ENCODE results near the gene IL11RA.

DNA sequence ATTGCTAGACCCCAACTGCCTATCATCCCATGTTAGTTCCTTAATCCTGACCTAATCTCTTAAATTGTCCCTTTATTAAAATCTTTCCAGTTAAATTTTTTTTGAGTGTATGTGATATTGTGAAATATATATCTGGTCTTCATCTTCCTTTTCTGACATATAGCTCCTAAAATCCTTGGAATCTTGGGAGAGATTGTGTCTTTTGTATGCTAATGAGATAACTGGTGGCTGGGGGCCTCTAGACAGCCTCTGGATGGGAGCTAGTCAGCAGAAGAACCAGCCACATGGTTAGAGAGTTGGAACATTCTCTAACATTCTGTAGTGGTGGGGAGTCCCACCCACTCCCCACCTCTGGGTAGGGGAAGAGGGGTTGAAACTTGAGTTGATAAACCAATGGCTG, 42.8 kb downstream of the IL11RA start:
- TF ChIP-seq, protein P1, sequence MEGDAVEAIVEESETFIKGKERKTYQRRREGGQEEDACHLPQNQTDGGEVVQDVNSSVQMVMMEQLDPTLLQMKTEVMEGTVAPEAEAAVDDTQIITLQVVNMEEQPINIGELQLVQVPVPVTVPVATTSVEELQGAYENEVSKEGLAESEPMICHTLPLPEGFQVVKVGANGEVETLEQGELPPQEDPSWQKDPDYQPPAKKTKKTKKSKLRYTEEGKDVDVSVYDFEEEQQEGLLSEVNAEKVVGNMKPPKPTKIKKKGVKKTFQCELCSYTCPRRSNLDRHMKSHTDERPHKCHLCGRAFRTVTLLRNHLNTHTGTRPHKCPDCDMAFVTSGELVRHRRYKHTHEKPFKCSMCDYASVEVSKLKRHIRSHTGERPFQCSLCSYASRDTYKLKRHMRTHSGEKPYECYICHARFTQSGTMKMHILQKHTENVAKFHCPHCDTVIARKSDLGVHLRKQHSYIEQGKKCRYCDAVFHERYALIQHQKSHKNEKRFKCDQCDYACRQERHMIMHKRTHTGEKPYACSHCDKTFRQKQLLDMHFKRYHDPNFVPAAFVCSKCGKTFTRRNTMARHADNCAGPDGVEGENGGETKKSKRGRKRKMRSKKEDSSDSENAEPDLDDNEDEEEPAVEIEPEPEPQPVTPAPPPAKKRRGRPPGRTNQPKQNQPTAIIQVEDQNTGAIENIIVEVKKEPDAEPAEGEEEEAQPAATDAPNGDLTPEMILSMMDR (IDR thresholded peaks at IDR 0.05; ENCODE audit: low read depth, low read length, poor library complexity, severe bottlenecking) = no peak
- no peak for TF ChIP-seq EZH2phosphoT487 (IDR thresholded peaks at IDR 0.05; ENCODE audit: borderline replicate concordance, low read length)

All from DOHH2 (cell line).